AG10803 (cell line): ENCODE results near the gene GSE1.

Experiments used
- DNase-seq: peaks from one replicate; pipeline ENCODE4 v3.0.0; 2010; ENCODE audit warnings: low read depth
- H3K4me3 ChIP-seq: 2 replicates; pipeline ENCODE4 v1.5.1; 2011; ENCODE audit warnings: mild to moderate bottlenecking, low read length, control low read depth
- TF ChIP-seq, protein P1 (sequence below): conservative IDR thresholded peaks from 2 replicates; pipeline ENCODE4 v1.5.1; 2011; ENCODE audit warnings: mild to moderate bottlenecking, low read length, control low read depth, inconsistent platforms

GSE1 gene

GRCh38 chr16:85668676-85669424 lies 55.7 kb downstream of the GSE1 start:
- H3K4me3 ChIP-seq: no peak overlapping the region
- TF ChIP-seq, protein P1, sequence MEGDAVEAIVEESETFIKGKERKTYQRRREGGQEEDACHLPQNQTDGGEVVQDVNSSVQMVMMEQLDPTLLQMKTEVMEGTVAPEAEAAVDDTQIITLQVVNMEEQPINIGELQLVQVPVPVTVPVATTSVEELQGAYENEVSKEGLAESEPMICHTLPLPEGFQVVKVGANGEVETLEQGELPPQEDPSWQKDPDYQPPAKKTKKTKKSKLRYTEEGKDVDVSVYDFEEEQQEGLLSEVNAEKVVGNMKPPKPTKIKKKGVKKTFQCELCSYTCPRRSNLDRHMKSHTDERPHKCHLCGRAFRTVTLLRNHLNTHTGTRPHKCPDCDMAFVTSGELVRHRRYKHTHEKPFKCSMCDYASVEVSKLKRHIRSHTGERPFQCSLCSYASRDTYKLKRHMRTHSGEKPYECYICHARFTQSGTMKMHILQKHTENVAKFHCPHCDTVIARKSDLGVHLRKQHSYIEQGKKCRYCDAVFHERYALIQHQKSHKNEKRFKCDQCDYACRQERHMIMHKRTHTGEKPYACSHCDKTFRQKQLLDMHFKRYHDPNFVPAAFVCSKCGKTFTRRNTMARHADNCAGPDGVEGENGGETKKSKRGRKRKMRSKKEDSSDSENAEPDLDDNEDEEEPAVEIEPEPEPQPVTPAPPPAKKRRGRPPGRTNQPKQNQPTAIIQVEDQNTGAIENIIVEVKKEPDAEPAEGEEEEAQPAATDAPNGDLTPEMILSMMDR: no peak
- DNase-seq: no peak

- TF ChIP-seq, protein P1: no peak
- no peak for DNase-seq
- H3K4me3 ChIP-seq: no peak overlapping the region
These were observed 57.7 kb downstream of the GSE1 start for GRCh38 chr16:85670840-85671239.

DNA sequence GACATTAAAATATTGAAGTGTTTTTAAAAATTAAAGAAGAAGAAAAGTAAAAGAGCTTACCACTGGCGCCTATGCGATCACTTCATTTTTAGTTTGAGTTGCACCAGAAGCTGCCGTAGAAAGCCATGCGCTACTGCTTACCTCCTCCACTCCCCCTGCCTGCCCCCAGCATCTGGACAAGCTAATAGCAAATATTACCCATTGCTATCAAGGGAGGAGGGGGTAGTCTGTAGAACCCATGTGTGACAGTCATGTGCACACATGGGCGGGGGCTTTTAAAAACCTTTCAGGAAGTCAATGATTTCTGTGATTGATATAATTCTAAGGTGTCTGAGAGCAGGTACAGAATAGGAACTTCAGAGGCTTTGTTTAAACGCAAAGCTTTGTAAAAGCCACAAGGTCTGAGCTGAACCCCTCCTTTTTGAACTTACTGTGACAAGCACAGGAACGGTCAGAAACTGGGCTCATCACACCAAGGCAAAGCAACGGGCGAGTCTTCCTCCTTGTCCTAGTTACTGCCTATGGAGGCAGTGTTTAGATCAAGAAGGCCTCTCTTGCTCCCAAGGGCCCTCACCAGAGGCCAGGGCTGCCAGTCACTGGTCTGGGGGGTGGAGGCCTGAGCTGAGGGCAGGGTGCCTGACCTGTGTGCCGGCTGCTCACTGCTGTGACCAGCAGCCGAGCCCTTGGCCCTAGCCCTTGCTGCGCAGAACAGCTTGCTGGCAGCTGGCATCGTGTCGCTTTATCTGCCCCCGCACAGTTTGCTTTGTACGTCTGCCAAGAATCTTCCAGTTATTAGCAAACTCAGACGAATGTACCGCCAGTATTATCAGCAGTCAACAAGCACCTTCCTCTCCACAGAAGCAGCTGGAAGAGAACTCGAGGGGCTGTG lies 60.7 kb downstream of the GSE1 start:
- TF ChIP-seq, protein P1: no peak
- peak; percentile 4 for DNase-seq
- no peak overlapping the region for H3K4me3 ChIP-seq

DNA sequence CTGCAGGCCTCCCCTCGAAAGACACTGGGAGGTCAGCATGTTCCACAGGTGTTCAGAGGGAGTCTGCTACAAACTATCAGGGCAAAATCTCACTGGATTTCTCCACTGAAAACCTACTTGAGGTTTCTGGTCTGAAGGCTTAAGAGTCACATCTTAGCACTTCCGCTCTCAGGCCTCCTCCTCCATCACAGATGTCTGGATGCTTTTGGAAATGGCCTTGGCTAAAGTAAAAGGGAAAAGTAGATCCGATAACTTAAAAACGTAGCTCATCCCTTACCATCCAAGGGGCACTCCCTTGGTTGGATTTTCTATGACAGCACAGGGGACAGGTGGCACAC lies 61.3 kb downstream of the GSE1 start:
- TF ChIP-seq, protein P1: no peak
- no peak overlapping the region for H3K4me3 ChIP-seq
- DNase-seq: no peak

GRCh38 chr16:85674828-85675227 lies 61.7 kb downstream of the GSE1 start:
- TF ChIP-seq, protein P1: no peak
- H3K4me3 ChIP-seq: no peak overlapping the region
- DNase-seq: no peak

- H3K4me3 ChIP-seq: no peak overlapping the region
- TF ChIP-seq, protein P1: peak; percentile 55
- DNase-seq: peak; percentile 31
These were observed 62.2 kb downstream of the GSE1 start for GRCh38 chr16:85675251-85675874.
